ENCODE measurements around the gene HNF1A. TPM values are rescaled to one million over a fixed set of nuclear protein-coding genes. Genes with fewer than 3 reads are reported as not detected.

HNF1A gene
- total and polyA plus RNA-seq, 2 donors (not counting 3 experiments of a cell fraction or from before 2014, with no cell fraction given): not detected

GRCh38 chr12:121011820-121012219 lies 33.5 kb downstream of the HNF1A start:
- dilution Hi-C loops (cut with MboI; ENCODE audit: extremely low pct_ligation_motif_present, low sequenced_read_pairs) (no loop called here), intact Hi-C loops (cut with micrococcal nuclease) (no loop called here)
- Histone ChIP-seq H2AFZ (ENCODE audit: low read depth, low read length) (no peak overlapping the region), H3K27ac (ENCODE audit: insufficient read depth, low read depth, low read length) (no peak overlapping the region), H3K9ac (replicated peaks; ENCODE audit: extremely low read depth, insufficient read depth, low read length) (no peak overlapping the region), H3K9me1 (replicated peaks; ENCODE audit: control insufficient read depth, extremely low read depth, insufficient read depth, low read length) (no peaks in the 10 kb centered on the region), H3K9me3 (replicated peaks; ENCODE audit: control insufficient read depth, insufficient read depth, low read length) (no peaks in the 10 kb centered on the region), H3K4me1 (ENCODE audit: control insufficient read depth, extremely low read depth, insufficient read depth, low read length) (peaks cover 3% of the 10 kb centered on the region), H3K79me2 (ENCODE audit: control insufficient read depth, insufficient read depth, low read length) (peaks cover 9% of the 10 kb centered on the region), H3K36me3 (ENCODE audit: control insufficient read depth in 2 of 2, extremely low read depth in 1 of 2, insufficient read depth in 2 of 2, low read length in 2 of 2) (peaks cover 3 to 23% of the 10 kb centered on the region in 2 experiments), H4K20me1 (replicated peaks; ENCODE audit: control insufficient read depth, extremely low read depth, insufficient read depth, low read length) (no peaks in the 10 kb centered on the region), H3K27me3 (ENCODE audit: control insufficient read depth in 2 of 2, insufficient read depth in 2 of 2, low read length in 2 of 2) (no peaks in the 10 kb centered on the region), H3K4me3 (replicated peaks in 1 of 3; ENCODE audit: insufficient read depth in 1 of 3, low read depth in 1 of 3, low read length in 3 of 3) (no peak overlapping the region), H3K4me2 (ENCODE audit: insufficient read depth, low read length) (no peak overlapping the region)
- ChIA-PET POLR2A (no interaction called here), CTCF (no interaction called here)
- FAIRE-seq (no peak), DNase-seq (ENCODE audit: low read depth, low spot score) (no peak)
- BruUV-seq (replicated peaks): no TSS peak
- TF ChIP-seq GATA2 (IDR thresholded peaks at IDR 0.05; ENCODE audit: insufficient read depth, insufficient read length, low read depth, low read length): no peak
- TF ChIP-seq FOS (IDR thresholded peaks at IDR 0.05; ENCODE audit: borderline replicate concordance, insufficient read depth, low read length): no peak
- TF ChIP-seq EZH2 (IDR thresholded peaks at IDR 0.05; ENCODE audit: borderline replicate concordance, low read depth, low read length, severe bottlenecking): no peak
- TF ChIP-seq JUN (IDR thresholded peaks at IDR 0.05; ENCODE audit: borderline replicate concordance, insufficient read depth, insufficient read length, low read depth): no peak
- no peak for TF ChIP-seq CTCF (IDR thresholded peaks at IDR 0.05; ENCODE audit: extremely low read depth in 1 of 2, insufficient read depth in 1 of 2, low read depth in 1 of 2, low read length in 2 of 2)
- TF ChIP-seq POLR2AphosphoS5 (IDR thresholded peaks at IDR 0.05; ENCODE audit: insufficient read depth, low read depth, low read length): no peak

Data from endothelial cell of umbilical vein (primary cell).